Epithelial cell of proximal tubule (primary cell): Measurements from ENCODE around the gene EEF2. TPM values are rescaled to one million over a fixed set of nuclear protein-coding genes. Genes with fewer than 3 reads are reported as not detected.
"Not testable (repeated sequence)": the region's sequence is repeated elsewhere in the genome, so short reads cannot be mapped to it uniquely, and the experiment has no call there.

ENCODE experiments used
- DNase-seq: peaks from one replicate; pipeline ENCODE4 v3.0.0-alpha.2; 2011; ENCODE audit warnings: low read depth
- H3K4me3 ChIP-seq: 2 replicates; pipeline ENCODE4 v1.5.1; 2011; ENCODE audit warnings: low read depth, mild to moderate bottlenecking, low read length
- total RNA-seq: library from RNA; depleted of rRNA; stranded (reverse); fragments of >200 nt; gene quantifications from 2 replicates; pipeline ENCODE4 v1.2.3, GENCODE V29; 2015
- TF ChIP-seq, protein P1 (sequence below): conservative IDR thresholded peaks from 2 replicates; pipeline ENCODE4 v1.5.1; 2012; ENCODE audit warnings: low read depth, mild to moderate bottlenecking, low read length

EEF2 gene
- total RNA-seq, 1 donor from 2014 or later, result 1,327 TPM

DNA sequence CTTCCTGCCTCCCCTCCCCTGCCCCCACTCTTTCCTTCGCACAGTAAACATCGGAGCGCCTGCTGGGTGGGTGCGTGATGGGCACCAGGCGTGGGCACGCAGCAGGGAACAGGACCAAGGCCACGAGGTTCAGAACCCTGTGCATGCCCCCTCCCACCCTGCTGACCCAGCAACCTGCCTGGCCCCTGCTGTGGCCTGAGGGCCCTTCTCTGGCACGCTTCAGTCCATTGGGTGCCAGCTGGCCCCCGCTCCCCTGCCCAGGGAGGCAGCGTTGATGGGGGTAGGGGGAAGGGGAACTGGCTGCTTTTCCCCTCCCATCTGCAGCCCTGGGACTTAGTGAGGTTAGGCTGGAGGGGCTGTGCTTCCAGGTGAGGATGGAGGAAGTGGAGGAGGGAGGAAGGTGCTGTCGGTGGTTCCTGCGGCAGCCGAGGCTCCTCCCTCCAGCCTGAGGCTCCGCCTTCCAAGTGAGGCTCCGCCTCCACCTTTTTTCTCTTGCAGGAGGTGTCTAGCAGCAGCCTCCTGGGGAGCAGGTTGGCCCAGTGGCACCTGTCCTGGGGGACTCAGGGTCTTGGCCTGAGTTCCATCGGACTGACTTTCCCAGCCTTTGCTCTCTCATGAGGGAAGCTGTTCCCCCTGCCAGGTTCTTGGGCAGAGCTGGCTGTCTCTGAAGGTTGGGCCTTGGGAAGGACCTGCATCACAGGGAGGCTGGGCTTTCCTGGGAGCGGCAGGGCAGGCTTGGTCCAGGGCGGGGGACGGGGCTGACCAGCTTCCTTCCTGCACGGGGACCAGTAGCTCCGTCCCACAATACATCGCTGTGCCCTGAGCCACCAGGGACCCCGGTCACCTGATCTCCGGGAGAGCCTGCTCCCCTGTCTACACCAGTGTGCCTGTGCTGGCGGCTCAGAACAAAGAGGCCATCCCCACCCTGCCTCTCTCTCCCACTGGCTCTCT, 29.6 kb upstream of the EEF2 start:
- TF ChIP-seq, protein P1, sequence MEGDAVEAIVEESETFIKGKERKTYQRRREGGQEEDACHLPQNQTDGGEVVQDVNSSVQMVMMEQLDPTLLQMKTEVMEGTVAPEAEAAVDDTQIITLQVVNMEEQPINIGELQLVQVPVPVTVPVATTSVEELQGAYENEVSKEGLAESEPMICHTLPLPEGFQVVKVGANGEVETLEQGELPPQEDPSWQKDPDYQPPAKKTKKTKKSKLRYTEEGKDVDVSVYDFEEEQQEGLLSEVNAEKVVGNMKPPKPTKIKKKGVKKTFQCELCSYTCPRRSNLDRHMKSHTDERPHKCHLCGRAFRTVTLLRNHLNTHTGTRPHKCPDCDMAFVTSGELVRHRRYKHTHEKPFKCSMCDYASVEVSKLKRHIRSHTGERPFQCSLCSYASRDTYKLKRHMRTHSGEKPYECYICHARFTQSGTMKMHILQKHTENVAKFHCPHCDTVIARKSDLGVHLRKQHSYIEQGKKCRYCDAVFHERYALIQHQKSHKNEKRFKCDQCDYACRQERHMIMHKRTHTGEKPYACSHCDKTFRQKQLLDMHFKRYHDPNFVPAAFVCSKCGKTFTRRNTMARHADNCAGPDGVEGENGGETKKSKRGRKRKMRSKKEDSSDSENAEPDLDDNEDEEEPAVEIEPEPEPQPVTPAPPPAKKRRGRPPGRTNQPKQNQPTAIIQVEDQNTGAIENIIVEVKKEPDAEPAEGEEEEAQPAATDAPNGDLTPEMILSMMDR, result no peak
- H3K4me3 ChIP-seq, result no peak overlapping the region
- no peak for DNase-seq

DNA sequence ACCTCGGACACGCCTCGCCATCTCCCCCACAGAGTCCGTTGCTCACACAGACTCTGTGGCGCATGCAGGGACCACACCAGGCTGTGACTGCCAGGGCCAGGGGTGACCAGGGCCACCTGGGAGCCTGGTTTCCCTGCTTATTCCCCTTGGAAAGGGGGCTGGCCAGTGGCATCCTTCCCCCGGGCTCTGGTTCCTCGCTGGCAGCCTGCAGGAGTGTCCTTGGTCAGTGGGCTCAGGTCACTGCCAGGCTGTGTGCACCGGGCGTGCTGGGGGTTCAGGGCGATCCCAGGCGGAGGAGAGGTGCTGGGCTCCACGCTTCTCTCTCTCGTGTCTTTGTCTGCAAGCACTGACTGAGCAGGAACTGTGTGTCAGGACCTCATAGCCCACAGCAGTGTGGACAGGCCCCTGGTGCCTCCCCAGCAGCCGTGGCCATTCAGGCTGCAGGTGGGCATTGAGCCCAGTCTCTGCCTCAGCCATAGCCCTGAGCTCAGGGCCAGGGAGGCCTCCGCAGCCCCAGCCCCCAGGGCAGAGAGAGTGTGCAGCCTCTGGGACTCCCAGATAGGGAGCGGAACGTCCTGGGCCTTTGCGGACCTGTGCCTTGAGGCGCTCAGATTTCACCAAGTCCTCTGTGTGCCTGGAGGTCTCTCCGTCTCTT, 28.8 kb upstream of the EEF2 start:
- H3K4me3 ChIP-seq, result no peak overlapping the region
- DNase-seq, result no peak
- TF ChIP-seq, protein P1, result no peak

DNA sequence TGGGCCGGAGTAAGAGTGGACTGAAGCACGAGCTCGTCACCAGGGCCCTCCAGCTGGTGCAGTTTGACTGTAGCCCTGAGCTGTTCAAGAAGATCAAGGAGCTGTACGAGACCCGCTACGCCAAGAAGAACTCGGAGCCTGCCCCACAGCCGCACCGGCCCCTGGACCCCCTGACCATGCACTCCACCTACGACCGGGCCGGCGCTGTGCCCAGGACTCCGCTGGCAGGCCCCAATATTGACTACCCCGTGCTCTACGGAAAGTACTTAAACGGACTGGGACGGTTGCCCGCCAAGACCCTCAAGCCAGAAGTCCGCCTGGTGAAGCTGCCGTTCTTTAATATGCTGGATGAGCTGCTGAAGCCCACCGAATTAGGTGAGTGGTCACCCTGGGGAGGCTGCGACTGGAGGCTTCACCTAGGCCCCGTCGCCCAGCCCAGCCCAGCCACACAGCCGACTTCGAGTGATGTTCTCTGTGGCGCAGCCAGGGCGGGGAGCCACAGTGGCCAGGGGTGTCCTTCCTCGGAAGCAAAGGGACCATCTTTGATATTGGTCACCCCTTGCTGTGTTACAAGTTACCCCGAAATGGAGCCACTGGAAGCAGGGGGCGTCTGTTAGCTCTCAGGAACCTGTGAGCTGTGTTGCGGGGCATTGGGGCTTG, 27.8 kb upstream of the EEF2 start:
- TF ChIP-seq, protein P1, result no peak
- no peak overlapping the region for H3K4me3 ChIP-seq
- DNase-seq, result no peak

DNA sequence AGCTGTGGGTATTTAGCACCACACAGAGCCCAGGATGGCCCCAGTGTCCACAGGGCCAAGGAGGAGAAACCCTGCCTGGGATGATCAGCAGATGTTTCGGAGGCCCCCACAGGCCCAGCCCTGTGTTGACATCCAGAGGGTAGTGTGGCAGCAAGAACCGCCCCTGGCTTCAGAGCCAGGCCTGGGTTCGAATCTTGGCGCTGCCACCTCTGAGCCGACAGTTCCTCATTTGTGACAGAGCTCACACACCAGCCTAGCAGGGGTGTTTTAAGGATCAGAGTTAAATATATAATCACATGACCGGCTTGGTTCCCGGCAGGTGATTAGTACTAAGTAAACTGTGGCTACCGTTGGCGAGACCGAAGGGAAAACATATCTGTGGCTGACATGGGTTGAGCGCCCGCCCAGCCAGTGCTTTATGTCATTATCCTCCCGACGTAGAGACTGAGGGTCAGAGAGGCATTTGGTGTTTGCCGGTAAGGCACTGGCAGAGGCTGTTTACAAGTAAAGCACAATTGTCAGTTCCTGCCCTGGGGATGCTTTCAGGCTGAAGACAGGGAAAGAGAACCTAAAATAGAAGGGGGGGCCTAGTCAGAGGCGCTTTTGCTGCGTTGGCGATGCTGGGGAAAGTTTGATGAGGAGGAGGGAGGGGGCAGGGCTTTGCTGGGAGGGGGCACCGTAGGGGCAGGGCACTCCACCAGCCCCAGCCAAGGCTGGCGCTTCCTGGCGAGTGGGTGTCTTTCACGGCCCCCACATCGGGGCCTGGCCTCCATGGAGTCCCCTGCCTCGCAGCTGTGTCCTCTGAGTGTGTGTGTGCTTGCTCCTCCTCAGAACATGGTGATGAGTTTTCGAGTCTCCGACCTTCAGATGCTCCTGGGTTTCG, 27.1 kb upstream of the EEF2 start:
- DNase-seq, result no peak
- no peak overlapping the region for H3K4me3 ChIP-seq
- TF ChIP-seq, protein P1, result no peak

DNA sequence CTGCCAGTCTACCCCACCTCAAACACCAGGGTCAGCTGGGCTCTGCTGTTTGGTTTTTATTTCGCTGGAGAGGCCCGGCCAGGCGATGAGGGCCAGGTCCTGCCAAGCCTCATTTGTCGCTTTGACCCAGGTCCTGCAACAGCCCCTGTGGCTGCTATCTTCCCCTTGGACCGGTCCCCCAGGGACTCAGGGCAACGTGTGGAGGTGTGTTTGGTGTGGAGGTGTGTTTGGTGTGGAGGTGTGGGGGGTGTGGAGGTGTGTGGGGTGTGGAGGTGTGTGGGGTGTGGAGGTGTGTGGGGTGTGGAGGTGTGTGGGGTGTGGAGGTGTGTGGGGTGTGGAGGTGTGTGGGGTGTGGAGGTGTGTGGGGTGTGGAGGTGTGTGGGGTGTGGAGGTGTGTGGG, 26.2 kb upstream of the EEF2 start:
- not testable (repeated sequence) for H3K4me3 ChIP-seq, DNase-seq

DNA sequence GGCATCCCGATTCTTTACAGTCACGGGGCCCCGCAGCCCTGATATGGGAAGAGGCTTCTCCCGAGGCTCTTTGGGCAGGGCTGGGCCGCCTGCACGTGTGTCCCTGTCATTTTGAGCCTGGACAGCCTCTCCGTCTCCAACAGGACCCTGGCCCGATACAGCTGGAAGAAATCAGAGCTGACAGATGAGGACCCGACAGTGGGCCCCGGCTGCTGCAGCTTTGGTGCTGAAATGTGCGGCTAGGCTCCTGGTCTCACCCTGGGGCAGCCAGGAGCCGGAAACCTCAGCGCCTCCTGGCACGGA, 25.5 kb upstream of the EEF2 start:
- TF ChIP-seq, protein P1, result no peak
- no peak overlapping the region for H3K4me3 ChIP-seq
- DNase-seq, result no peak
